ENCODE data around the gene LRMDA.

GRCh38 chr10:76089556-76090180, 658.2 kb downstream of the LRMDA start:
- TF ChIP-seq CTCF (IDR thresholded peaks at IDR 0.05 in 2 of 3, conservative IDR thresholded peaks at IDR 0.05 in 1 of 3; ENCODE audit: borderline replicate concordance in 1 of 3, insufficient read depth in 1 of 3, low read depth in 2 of 3, low read length in 2 of 3) (no peak), POLR2A (IDR thresholded peaks at IDR 0.05; ENCODE audit: borderline replicate concordance, extremely low read depth, insufficient read depth, insufficient read length) (no peak), SIN3A (IDR thresholded peaks at IDR 0.05; ENCODE audit: low read depth) (no peak), POLR2AphosphoS5 (IDR thresholded peaks at IDR 0.05; ENCODE audit: low read depth, low read length) (no peak), CBX3 (IDR thresholded peaks at IDR 0.05; ENCODE audit: low read depth) (no peak), EZH2 (IDR thresholded peaks at IDR 0.05) (no peak), ZBTB33 (IDR thresholded peaks at IDR 0.05; ENCODE audit: extremely low read depth, insufficient replicate concordance, low read length) (no peak), MAX (IDR thresholded peaks at IDR 0.05) (no peak)

Measured in HCT116 (cell line).